ENCODE results near the gene MYO10.

DNA sequence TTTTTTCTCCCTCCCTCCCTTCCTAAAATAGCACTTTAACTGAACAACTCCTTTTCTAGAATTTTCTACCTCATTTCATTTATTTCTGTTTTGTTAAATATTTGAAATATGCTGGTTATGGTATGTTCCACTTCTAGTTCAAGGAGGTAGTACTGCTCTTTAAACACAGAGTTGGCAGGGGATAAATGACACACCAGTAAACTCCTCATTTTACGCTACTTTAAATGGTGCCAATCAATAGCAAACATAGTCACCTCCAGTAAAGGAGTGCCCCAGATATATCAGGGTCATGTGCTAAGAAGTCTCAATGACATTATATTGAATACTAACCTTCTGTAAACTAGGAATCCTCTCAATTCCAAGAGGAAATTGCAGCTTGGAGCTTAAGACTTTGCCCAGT lies 56.9 kb downstream of the MYO10 start:
- TF ChIP-seq, protein P1, sequence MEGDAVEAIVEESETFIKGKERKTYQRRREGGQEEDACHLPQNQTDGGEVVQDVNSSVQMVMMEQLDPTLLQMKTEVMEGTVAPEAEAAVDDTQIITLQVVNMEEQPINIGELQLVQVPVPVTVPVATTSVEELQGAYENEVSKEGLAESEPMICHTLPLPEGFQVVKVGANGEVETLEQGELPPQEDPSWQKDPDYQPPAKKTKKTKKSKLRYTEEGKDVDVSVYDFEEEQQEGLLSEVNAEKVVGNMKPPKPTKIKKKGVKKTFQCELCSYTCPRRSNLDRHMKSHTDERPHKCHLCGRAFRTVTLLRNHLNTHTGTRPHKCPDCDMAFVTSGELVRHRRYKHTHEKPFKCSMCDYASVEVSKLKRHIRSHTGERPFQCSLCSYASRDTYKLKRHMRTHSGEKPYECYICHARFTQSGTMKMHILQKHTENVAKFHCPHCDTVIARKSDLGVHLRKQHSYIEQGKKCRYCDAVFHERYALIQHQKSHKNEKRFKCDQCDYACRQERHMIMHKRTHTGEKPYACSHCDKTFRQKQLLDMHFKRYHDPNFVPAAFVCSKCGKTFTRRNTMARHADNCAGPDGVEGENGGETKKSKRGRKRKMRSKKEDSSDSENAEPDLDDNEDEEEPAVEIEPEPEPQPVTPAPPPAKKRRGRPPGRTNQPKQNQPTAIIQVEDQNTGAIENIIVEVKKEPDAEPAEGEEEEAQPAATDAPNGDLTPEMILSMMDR (IDR thresholded peaks at IDR 0.05) = no peak
- no peak for TF ChIP-seq POLR2A (IDR thresholded peaks at IDR 0.05)

Measured in tibial nerve (tissue), 3 donors.